K562 (cell line): ENCODE measurements around the gene ESRRG. TPM values are rescaled to one million over a fixed set of nuclear protein-coding genes. Genes with fewer than 3 reads are reported as not detected.

ENCODE experiments used
- ATAC-seq: fragments of 200-7000 bp; cut with Tn5 transposase; 3 replicates; pipeline ENCODE4 v1.9.1; 2020; ENCODE audit warnings: moderate library complexity
- BruUV-seq: library from RNA; stranded (reverse); fragments of 400-500 nt; replicated peaks from 2 replicates; lab custom pipeline; 2021; lab: Mats Ljungman, UMichigan
- CTCF ChIA-PET: fragments of 300-600 bp; formaldehyde crosslinking; extraction: SDS; loops from one replicate; lab custom pipeline; 2021; ENCODE audit warnings: low intra/inter-chr PET ratio; lab: Yijun Ruan, JAX
- POLR2A ChIA-PET: fragments of 300-600, 350-650 bp; sonication (Branson Sonifier 250); formaldehyde crosslinking; extraction: SDS; loops from one replicate; lab custom pipeline; 2021; ENCODE audit warnings: antibody characterized with exemption, inconsistent platforms; lab: Yijun Ruan, JAX
- DNase-seq, 4 experiments: peaks; one replicate each; pipeline versions ENCODE4 v3.0.0 to v3.0.0-alpha.2; 2011 to 2018; ENCODE audit warnings: low spot score in 3 of 4, mixed read lengths in 3 of 4; ENCODE audit errors: extremely low read depth in 1 of 4
- FAIRE-seq: peaks from 2 replicates; lab custom pipeline; 2011; peaks lifted over from hg19 to GRCh38; lab: Jason Lieb, UNC
- H2AFZ ChIP-seq: 2 replicates; pipeline ENCODE4 v1.6.0; 2011; ENCODE audit warnings: low read depth, low read length, control low read depth, inconsistent platforms
- H3K27ac ChIP-seq: fragments of 200-600 bp; 3 replicates; pipeline ENCODE4 v1.8.0; 2011; ENCODE audit warnings: low read depth, mild to moderate bottlenecking, control low read depth, inconsistent platforms, low read length, moderate library complexity, mixed read lengths; ENCODE audit errors: extremely low read depth
- H3K27me3 ChIP-seq, 2 experiments: fragments of 300-600 bp in 1 of 2; 2 replicates in 1 of 2; 3 replicates in 1 of 2; pipeline versions ENCODE4 v1.6.0 to v1.8.0; 2011; ENCODE audit warnings: inconsistent platforms in 2 of 2, low read length in 2 of 2, mild to moderate bottlenecking in 1 of 2, mixed read lengths in 1 of 2, moderate library complexity in 1 of 2; ENCODE audit not compliant: control insufficient read depth in 2 of 2, insufficient read depth in 2 of 2
- H3K36me3 ChIP-seq: fragments of 300-600 bp; 3 replicates; pipeline ENCODE4 v1.8.0; 2011; ENCODE audit warnings: mild to moderate bottlenecking, low read length, inconsistent platforms; ENCODE audit not compliant: control insufficient read depth, insufficient read depth
- H3K4me1 ChIP-seq, 2 experiments: fragments of 200-600 bp in 1 of 2; replicated peaks in 1 of 2; 2 replicates in 1 of 2; 3 replicates in 1 of 2; pipeline versions ENCODE4 v1.5.1 to v1.8.0; 2011; ENCODE audit warnings: inconsistent platforms in 2 of 2, low read length in 2 of 2, mild to moderate bottlenecking in 1 of 2, mixed read lengths in 1 of 2, moderate library complexity in 1 of 2; ENCODE audit not compliant: control insufficient read depth in 2 of 2, insufficient read depth in 2 of 2
- H3K4me2 ChIP-seq: 2 replicates; pipeline ENCODE4 v1.6.1; 2011; ENCODE audit warnings: low read length, control low read depth, inconsistent platforms, mixed read lengths; ENCODE audit not compliant: insufficient read depth
- H3K4me3 ChIP-seq: fragments of 200-600 bp; sonication (generic), shearing (Covaris generic); 2 replicates; pipeline ENCODE4 v1.5.1; 2016; ENCODE audit warnings: control low read depth, inconsistent platforms
- H3K79me2 ChIP-seq: fragments of 200-600 bp; 3 replicates; pipeline ENCODE4 v1.8.0; 2011; ENCODE audit warnings: low read length, inconsistent platforms; ENCODE audit not compliant: control insufficient read depth, insufficient read depth
- H3K9ac ChIP-seq, 2 experiments: 2 replicates each; pipeline versions ENCODE4 v1.6.0 to v1.6.1; 2011; ENCODE audit warnings: low read depth in 2 of 2, low read length in 2 of 2, control low read depth in 1 of 2, inconsistent platforms in 1 of 2, mild to moderate bottlenecking in 1 of 2, mixed read lengths in 1 of 2; ENCODE audit not compliant: insufficient read depth in 1 of 2
- H3K9me1 ChIP-seq: one replicate; pipeline ENCODE4 v1.6.0; 2011; ENCODE audit warnings: inconsistent platforms, mild to moderate bottlenecking, low read length, moderate library complexity; ENCODE audit not compliant: control insufficient read depth, insufficient read depth
- H3K9me3 ChIP-seq: replicated peaks from 2 replicates; pipeline ENCODE4 v1.5.1; 2011; ENCODE audit warnings: low read depth, low read length, inconsistent platforms; ENCODE audit not compliant: control insufficient read depth, insufficient read depth
- H4K20me1 ChIP-seq: replicated peaks from 2 replicates; pipeline ENCODE4 v1.6.1; 2011; ENCODE audit warnings: low read length, inconsistent platforms, mixed read lengths; ENCODE audit not compliant: control insufficient read depth, insufficient read depth
- ARHGAP35 ChIP-seq: fragments of 450-650 bp; IDR thresholded peaks from 2 replicates; pipeline ENCODE4 v1.6.1; 2018; ENCODE audit not compliant: partially characterized antibody
- NKRF ChIP-seq: fragments of 450-650 bp; IDR thresholded peaks from 2 replicates; pipeline ENCODE4 v1.6.1; 2016; ENCODE audit warnings: borderline replicate concordance
- POLR2H ChIP-seq: IDR thresholded peaks from 2 replicates; pipeline ENCODE4 v1.6.1; 2016; ENCODE audit warnings: missing genetic modification characterization, low read depth, mild to moderate bottlenecking, control low read depth, missing compliant biosample characterization, moderate library complexity
- RBM17 ChIP-seq: fragments of 200-400 bp; formaldehyde crosslinking; IDR thresholded peaks from 2 replicates; pipeline ENCODE4 v1.6.1; 2017; ENCODE audit warnings: low read depth, mild to moderate bottlenecking, low read length, borderline replicate concordance
- ZBTB1 ChIP-seq: sonication (generic); formaldehyde crosslinking; IDR thresholded peaks from 2 replicates; pipeline ENCODE4 v1.8.1; 2023; ENCODE audit warnings: missing genetic modification reagents, low read depth, mild to moderate bottlenecking, borderline replicate concordance
- WGBS: fragments of 100-300 bp; shearing (Covaris generic); methylation state at CpG from one replicate; pipeline ENCODE4 v1.1.6; 2016; ENCODE audit warnings: low coverage, mixed read lengths; ENCODE audit not compliant: insufficient coverage; ENCODE audit errors: missing lambda C conversion rate; 5-methylcytosine and 5-hydroxymethylcytosine counted together
- in situ Hi-C: fragments of 300-500 bp; cut with MboI; formaldehyde crosslinking; loops from 4 replicates; pipeline ENCODE4 v1.15.0; 2018; ENCODE audit warnings: inconsistent platforms, mixed read lengths
- intact Hi-C: fragments of 100-400 bp; cut with micrococcal nuclease; formaldehyde crosslinking; loops from 2 replicates; pipeline ENCODE4 v1.14.2; 2022
- polyA plus RNA-seq, 8 experiments: library from polyadenylated mRNA; depleted of rRNA in 4 of 8; stranded (reverse) in 5 of 8; unstranded in 3 of 8; fragments of >200 nt; fragmentation: Nextera tagmentation in 2 of 8; fragmentation: Illumina TruSeq in 1 of 8; extraction: Ambion mirVana in 2 of 8; extraction: Trizol in 1 of 8; gene quantifications; 2 replicates each; pipeline versions ENCODE4 v1.2.1 to v1.2.3, GENCODE V29; 2011 to 2014; ENCODE audit warnings: inconsistent platforms in 1 of 8, missing spikeins in 1 of 8
- total RNA-seq, 7 experiments: library from RNA; depleted of rRNA in 6 of 7; stranded (reverse); fragments of >200 nt in 6 of 7; fragmentation: Illumina TruSeq in 2 of 7; extraction: Trizol in 2 of 7; gene quantifications; 2 replicates each; pipeline versions ENCODE4 v1.2.1 to v1.2.3, GENCODE V29; 2011 to 2021; ENCODE audit warnings: low replicate concordance in 1 of 7
- TF ChIP-seq, protein P1 (sequence below): fragments of 450-650 bp; IDR thresholded peaks from 2 replicates; pipeline ENCODE4 v1.6.1; 2018; ENCODE audit warnings: mild to moderate bottlenecking, low read depth; ENCODE audit not compliant: partially characterized antibody
- TF ChIP-seq, protein P2 (sequence below): fragments of 200-800 bp; sonication (Bioruptor generic); IDR thresholded peaks from 2 replicates; pipeline ENCODE4 v1.6.1; 2017; ENCODE audit warnings: missing genetic modification characterization, missing compliant biosample characterization

ESRRG gene
- total and polyA plus RNA-seq, 9 of the 15 experiments (the other 6 are each of a cell fraction or from before 2014, with no cell fraction given) = not detected

GRCh38 chr1:216731562-216731961 lies 8.3 kb upstream of the ESRRG start:
- no peaks in the 10 kb centered on the region for H4K20me1 ChIP-seq
- no peak overlapping the region for H3K27ac ChIP-seq
- CTCF ChIA-PET = no interaction called here
- H3K9me3 ChIP-seq = no peaks in the 10 kb centered on the region
- no peaks in the 10 kb centered on the region for H3K27me3 ChIP-seq
- no peaks in the 10 kb centered on the region for H3K4me1 ChIP-seq
- TF ChIP-seq, protein P1, sequence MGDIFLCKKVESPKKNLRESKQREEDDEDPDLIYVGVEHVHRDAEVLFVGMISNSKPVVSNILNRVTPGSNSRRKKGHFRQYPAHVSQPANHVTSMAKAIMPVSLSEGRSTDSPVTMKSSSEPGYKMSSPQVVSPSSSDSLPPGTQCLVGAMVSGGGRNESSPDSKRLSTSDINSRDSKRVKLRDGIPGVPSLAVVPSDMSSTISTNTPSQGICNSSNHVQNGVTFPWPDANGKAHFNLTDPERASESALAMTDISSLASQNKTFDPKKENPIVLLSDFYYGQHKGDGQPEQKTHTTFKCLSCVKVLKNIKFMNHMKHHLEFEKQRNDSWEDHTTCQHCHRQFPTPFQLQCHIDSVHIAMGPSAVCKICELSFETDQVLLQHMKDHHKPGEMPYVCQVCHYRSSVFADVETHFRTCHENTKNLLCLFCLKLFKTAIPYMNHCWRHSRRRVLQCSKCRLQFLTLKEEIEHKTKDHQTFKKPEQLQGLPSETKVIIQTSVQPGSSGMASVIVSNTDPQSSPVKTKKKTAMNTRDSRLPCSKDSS = no peak
- TF ChIP-seq POLR2H (tag) (no peak), ARHGAP35 (no peak), NKRF (no peak), RBM17 (no peak), ZBTB1 (CRISPR knock-in tag) (no peak)
- TF ChIP-seq, protein P2, sequence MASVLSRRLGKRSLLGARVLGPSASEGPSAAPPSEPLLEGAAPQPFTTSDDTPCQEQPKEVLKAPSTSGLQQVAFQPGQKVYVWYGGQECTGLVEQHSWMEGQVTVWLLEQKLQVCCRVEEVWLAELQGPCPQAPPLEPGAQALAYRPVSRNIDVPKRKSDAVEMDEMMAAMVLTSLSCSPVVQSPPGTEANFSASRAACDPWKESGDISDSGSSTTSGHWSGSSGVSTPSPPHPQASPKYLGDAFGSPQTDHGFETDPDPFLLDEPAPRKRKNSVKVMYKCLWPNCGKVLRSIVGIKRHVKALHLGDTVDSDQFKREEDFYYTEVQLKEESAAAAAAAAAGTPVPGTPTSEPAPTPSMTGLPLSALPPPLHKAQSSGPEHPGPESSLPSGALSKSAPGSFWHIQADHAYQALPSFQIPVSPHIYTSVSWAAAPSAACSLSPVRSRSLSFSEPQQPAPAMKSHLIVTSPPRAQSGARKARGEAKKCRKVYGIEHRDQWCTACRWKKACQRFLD (CRISPR knock-in tag) = no peak
- TF ChIP-seq, all 486 proteins: peak for 0
- H3K9me1 ChIP-seq = no peaks in the 10 kb centered on the region
- 2% methylated on average over 6 of the region's 6 CpGs for WGBS
- ATAC-seq (no peak), DNase-seq (no peak), FAIRE-seq (no peak)
- intact Hi-C loops = no loop called here
- no peak overlapping the region for H3K4me3 ChIP-seq
- no peaks in the 10 kb centered on the region for H3K79me2 ChIP-seq
- POLR2A ChIA-PET = no interaction called here
- no peak overlapping the region for H3K9ac ChIP-seq
- H3K36me3 ChIP-seq = no peaks in the 10 kb centered on the region
- no TSS peak for BruUV-seq
- in situ Hi-C loops = no loop called here
- H2AFZ ChIP-seq = no peak overlapping the region
- H3K4me2 ChIP-seq = no peak overlapping the region
